Activated T-cell treated with anti-CD3 and anti-CD28 coated beads for 48 hours (primary cell): ENCODE results near the gene DRD3.

Experiments used
- DNase-seq: peaks from one replicate; pipeline ENCODE4 v3.0.0-alpha.2; 2020; ENCODE audit warnings: low read depth

DRD3 gene

DNA sequence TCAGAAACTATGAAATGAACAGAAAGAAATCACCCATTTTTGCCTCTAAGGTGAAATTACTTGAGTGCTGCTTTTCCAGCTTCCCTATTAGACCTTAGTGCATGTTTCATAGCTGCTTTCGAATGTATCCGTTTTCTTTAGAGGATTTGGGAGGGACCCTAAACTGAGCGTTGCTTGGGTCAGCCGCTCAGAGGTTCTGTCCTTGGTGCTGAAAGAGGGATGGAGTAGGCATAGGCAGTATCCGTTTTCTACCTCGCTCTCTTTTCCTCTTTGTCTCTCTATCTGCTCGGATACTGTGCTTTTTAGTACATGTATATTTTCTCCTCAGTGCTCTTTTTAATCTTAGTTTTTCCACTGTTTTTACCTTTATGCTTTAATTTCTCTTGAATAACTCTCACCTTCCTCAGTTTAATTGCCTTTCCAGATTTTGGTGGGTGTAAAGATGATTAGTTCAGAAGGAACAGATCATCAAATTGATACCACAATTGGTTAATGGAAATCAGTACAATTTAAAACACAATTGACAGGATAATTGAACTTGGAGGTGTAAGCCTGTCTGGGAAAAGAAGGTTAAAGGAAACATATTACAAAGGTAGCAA lies at the start of gene DRD3:
DRD3 (minus strand) TSS at position 283 of the 599 bp plus-strand sequence. CDS start 7,060 bp downstream, outside the sequence.
- DNase-seq: no peak

DNA sequence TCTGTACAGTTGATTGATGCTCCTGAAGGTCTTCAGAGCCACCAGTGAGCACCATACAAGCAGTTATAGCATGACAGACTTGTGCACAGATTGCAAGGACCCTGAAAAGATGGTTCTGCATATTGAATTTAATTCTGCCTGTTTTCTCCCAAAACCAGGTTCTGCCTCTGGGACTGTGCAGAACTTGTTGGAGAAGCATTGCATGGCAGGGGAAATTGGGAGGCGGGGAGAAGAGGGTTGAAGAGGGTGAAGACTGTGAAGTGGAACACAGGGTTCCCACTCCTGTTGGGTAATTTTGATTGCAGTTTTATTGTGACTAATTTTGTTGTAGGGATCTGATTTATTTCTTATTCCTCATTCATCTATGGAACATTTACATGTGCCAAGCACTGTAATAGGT lies 48.2 kb upstream of the DRD3 start:
- no peak for DNase-seq

DNA sequence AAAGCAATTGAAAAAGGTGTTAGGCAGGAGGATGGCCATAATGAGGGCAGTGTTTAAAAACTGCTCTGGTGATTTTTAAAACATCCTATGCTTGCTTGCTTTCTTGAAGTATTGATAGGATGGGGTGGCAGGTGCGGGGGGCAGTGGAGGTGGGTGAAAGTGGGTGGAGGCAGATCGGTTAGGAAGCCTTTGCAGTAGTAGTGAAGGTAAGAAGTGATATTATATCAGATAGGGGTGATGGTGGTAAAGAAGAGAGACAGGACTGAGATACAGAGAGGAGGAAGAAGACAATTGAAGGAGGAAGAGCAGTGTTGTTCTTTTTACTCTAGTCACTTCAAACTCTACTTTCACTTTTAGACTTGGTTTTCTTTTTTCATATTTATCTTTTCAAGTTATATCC lies 47.5 kb upstream of the DRD3 start:
- no peak for DNase-seq

- DNase-seq: no peak
Observed at GRCh38 chr3:114223143-114223542, 44.3 kb upstream of the DRD3 start.

GRCh38 chr3:114221881-114222264 lies 43.0 kb upstream of the DRD3 start:
- DNase-seq: no peak

- no peak for DNase-seq
Observed at GRCh38 chr3:114221165-114221880, 42.5 kb upstream of the DRD3 start.

DNA sequence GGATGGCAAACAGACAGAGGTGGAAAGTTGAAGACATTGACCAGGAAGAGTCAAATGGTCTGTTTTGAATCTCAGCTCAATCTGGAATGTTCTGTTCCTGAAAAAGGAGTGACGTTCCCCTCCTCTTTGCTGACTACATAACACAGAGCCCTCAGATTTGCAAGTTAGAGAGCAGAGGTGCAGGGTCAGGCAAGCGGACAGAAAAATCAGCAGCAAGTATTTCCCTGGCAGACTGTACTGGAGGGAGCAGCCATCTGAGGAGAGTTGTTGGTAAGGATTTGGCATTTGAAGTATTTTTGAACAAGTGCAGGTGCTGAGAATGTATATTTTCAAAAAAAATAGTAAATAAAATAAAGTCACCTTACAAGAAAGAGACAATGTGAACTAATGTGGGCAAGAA lies 40.9 kb upstream of the DRD3 start:
- no peak for DNase-seq

- no peak for DNase-seq
Observed at GRCh38 chr3:114218578-114219185, 39.8 kb upstream of the DRD3 start.

GRCh38 chr3:114218006-114218405 lies 39.2 kb upstream of the DRD3 start:
- DNase-seq: no peak

DNA sequence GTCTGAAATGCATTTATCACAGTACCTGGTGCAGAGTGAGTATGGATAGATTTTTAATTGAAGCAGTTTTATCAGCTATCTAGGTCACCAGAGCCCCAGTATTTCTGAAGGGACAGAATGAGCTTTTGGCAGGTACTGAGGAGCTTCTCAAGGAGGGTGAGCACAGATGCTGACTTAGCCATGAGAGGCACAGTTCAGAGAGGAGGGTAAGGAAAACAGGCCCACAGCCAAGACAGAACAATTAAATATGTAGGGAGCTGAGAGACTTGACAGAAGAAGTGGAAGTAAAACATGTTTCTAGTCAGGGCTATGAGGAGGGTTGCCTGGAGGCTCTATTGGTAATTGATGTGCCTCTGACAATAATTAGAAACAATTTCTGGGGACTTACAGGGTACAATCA lies 38.4 kb upstream of the DRD3 start:
- no peak for DNase-seq

GRCh38 chr3:114216186-114216970 lies 37.5 kb upstream of the DRD3 start:
- no peak for DNase-seq

DNA sequence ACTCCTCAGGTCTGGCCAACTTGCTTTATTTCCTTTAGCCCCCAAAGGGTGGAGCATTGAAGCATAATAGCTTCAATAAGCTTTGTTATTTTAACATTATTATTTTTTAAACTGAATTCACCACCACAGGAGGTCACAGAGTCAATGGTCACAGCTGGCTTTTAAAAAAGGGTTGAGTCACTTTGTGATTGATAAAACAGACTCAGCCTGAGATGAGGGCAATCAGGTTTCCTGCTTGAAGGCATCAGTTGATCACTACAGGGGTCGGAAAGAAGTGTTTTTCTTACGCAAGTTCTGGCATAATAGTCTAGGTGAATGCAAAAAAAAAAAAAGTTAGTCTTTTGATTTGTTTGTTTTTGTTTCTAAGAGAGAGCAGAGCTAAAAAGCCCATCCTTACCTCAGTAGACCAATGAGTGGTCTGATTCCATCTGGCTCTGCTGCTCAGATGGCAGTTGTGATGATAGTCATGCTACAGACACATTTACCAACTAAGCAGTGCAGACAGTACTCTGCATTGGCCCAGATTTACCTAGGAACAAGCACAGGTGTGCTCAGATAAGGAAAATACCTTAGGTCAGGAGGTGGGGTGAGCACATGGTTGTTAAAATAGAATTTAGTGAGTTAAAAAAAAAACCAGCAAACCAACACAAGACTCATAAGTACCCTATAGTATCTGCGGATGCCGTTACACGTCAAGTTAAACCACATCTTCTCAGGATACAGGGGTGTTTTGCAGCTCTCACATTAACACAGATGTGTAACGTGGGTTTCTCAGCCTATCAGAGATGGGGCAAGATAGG lies 35.9 kb upstream of the DRD3 start:
- DNase-seq: no peak

GRCh38 chr3:114213627-114214541 lies 35.0 kb upstream of the DRD3 start:
- peak; percentile 65 for DNase-seq

- no peak for DNase-seq
Observed at GRCh38 chr3:114213292-114213626, 34.4 kb upstream of the DRD3 start.

DNA sequence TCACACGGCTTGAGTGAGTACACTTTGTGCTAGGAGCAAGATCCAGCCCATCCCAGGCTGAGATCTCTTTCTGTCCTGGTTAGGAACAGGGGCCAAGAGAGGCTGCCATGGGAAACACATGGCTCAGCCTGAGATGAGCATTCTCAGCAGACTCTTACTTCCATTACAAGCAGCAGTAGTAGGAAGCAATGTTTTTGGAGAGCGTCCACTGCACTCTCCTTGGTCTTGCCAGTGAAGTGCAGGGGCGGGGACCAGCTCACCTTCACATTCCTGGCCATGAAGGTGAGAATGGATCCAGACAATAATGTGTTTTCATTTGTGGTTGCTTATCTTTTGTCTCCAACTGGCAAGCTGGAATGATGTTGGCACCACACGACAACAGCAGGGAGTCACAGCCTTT lies 33.8 kb upstream of the DRD3 start:
- no peak for DNase-seq

- DNase-seq: no peak
Observed at GRCh38 chr3:114207768-114208167, 28.9 kb upstream of the DRD3 start.

DNA sequence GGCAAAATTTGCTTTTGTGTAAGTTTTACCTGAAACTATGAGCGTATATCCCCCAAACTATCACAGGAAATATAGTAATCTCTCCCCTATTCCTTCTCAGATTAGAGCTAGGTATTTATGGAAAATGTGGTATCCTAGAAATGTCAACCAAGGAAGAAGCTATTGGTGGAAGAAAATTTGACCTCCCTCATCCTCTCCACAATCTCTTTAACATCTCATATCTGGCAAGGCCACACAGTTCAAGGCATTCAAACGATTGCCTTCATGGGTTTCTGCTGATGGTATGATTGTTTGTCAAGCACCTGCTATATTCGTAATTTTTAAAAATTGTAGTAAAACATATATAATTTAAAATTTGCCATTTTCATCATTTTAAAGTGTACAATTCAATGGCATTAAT lies 27.5 kb upstream of the DRD3 start:
- DNase-seq: no peak

- no peak for DNase-seq
Observed at GRCh38 chr3:114205541-114205940, 26.7 kb upstream of the DRD3 start.

GRCh38 chr3:114194750-114195149 lies 15.9 kb upstream of the DRD3 start:
- DNase-seq: no peak

- no peak for DNase-seq
Observed at GRCh38 chr3:114192136-114192535, 13.3 kb upstream of the DRD3 start.

GRCh38 chr3:114186501-114186900 lies 7.6 kb upstream of the DRD3 start:
- no peak for DNase-seq
